SKM-1 treated with dmso at 0.1 percent for 144 hours (cell line): Measurements from ENCODE around the gene MYLK4.

Experiments used
- DNase-seq: peaks from one replicate; lab custom pipeline; 2025; ENCODE audit not compliant: unreplicated experiment; lab: John Stamatoyannopoulos, UW

MYLK4 gene

GRCh38 chr6:2750832-2751231 lies at the start of gene MYLK4:
Gene MYLK4, minus strand, starts transcription at chr6:2750922. Its CDS starts 1,628 bp downstream, at chr6:2749294.
- DNase-seq = no peak

GRCh38 chr6:2799936-2800527 lies 49.3 kb upstream of the MYLK4 start:
- no peak for DNase-seq

DNA sequence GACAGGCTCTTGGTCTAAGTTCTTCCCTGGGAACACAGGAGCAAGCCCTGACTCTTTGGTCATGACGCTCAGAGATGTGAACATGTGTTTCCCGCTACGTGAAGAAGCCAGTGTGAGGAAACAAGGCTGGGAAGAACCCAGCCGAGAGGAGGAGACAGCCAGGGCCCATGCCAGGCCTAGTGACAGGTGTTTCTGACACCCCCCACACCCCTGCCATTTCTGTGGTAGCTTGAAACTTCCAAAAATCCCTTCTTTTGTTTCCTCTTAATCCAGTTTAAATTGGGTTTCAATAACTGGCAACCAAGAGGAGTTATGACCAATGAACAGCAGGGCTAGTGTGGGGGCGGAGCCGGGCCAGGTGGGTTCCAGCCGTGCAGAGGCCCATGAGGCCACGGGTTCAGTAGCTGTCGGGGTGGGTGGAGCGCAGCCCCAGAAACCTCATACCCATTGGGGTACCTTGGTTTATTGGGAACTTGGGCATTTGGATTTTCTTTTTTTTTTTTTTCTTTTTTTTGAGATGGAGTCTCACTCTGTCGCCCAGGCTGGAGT lies 47.9 kb upstream of the MYLK4 start:
- no peak for DNase-seq

DNA sequence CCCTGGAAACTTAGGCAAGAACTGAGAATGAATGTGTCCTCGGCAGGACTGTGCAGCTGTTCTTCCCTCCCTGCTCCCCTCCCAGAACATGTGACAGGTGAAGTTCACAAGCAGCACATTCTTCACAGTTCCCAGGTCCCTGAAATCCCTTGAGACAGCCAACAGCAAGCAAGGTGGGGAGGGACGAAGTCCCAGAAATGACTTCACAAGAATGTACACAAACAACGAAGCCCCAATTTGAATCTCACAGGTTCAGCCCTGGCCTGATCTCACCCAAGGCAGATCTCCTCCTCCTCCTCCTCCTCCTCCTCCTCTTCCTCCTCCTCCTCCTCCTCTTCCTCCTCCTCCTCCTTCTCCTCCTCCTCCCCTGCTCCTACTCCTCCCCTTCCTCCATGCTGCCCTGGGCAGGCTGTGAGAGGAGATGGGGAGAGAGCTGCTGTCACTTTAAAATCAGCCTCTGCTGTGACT lies 46.9 kb upstream of the MYLK4 start:
- no peak for DNase-seq

- DNase-seq = peak; percentile 37
Observed at GRCh38 chr6:2796861-2797260, 46.1 kb upstream of the MYLK4 start.

- DNase-seq = peak; percentile 91
Observed at GRCh38 chr6:2795956-2796355, 45.2 kb upstream of the MYLK4 start.

DNA sequence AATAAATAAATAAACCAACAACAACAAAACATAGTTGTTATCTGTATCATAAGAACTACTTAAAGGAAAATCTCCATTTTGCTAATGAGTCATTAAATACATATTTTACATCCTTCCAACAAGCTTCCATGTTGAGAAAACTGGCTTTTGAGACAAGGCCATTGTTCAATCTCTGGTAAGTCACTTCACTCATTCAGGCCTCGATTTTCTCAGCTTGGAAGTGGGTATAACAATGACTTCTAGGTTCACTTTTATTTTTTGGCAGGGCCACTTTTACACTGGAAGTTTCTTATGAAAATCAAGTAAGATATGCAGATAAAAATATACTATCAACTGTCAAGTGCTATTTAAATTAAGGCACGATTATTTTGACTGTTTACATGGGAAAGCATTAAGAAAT lies 44.4 kb upstream of the MYLK4 start:
- no peak for DNase-seq

DNA sequence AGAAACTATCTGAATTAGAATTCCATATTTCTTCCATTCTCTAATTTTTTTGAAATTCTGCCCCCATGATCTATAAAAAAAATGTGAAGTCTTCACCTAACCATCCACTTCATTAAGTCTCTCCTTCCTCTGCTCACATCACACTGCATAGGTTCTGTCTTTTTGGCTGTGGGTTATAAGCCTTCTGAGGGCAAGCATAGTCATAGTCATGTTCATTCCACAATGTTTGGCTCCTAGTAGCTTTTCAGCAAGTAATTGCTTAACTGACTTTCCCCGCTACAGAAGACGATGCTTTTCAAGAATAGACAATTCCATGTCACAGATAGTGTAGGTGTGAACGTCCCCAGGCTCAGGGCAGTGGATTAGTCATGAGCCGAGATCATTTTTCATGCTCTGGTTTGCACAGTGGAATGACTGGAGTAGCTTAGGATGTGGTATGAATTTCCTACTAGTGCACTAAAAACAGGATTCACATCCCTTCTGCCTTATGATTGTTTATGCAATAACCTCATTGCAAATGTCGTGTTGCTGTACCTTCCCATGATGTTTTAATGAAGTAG lies 43.5 kb upstream of the MYLK4 start:
- DNase-seq = no peak

- DNase-seq = peak; percentile 85
Observed at GRCh38 chr6:2793534-2794151, 42.9 kb upstream of the MYLK4 start.

GRCh38 chr6:2792330-2793110 lies 41.8 kb upstream of the MYLK4 start:
- DNase-seq = no peak

GRCh38 chr6:2791450-2791974 lies 40.8 kb upstream of the MYLK4 start:
- no peak for DNase-seq

GRCh38 chr6:2790588-2791449 lies 40.1 kb upstream of the MYLK4 start:
- DNase-seq = peak; percentile 73

GRCh38 chr6:2786269-2786668 lies 35.5 kb upstream of the MYLK4 start:
- DNase-seq = no peak

- no peak for DNase-seq
Observed at GRCh38 chr6:2784930-2785329, 34.2 kb upstream of the MYLK4 start.

GRCh38 chr6:2784061-2784460 lies 33.3 kb upstream of the MYLK4 start:
- DNase-seq = no peak

GRCh38 chr6:2783188-2783963 lies 32.7 kb upstream of the MYLK4 start:
- DNase-seq = no peak

DNA sequence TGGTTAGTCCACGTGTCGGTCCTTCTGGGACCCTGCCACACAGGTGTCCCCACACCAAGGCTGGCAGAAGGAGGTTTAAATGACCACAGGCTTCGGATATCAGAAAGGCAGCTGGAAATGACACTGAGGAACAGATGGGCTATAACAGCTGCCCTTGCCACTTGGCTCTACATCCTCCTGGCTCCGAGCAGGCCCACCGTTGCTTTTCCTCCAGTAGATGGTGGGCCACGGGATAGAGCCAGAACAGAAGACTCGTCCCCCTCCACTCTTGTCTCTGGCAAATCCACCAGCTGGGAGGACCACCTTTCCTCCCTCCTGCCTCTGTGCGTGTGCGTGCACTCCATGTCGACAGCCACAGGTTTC lies 32.1 kb upstream of the MYLK4 start:
- no peak for DNase-seq

DNA sequence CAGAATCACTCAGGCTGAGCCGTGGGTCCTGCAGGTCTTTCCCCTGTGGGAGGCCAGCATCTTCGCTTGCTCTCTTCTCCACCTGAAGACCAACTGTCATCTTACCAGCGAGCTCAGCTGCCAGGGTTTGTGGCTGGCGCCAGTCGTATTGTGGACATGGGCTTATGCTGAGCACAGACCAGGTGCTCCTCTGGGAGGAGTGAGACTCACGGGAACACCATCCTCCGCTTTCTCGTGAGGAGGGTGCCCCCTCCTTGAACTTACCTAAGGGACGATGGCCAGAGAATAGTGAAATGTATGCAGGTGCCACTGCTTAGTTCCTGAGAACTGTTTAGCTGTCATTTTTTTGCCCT lies 31.6 kb upstream of the MYLK4 start:
- DNase-seq = no peak

GRCh38 chr6:2781685-2782355 lies 31.1 kb upstream of the MYLK4 start:
- DNase-seq = no peak
